IMR-90 (cell line): ENCODE data around the gene FMN1. TPM values are rescaled to one million over a fixed set of nuclear protein-coding genes. Genes with fewer than 3 reads are reported as not detected.

Source experiments
- ATAC-seq: fragments of 200-7000 bp; cut with Tn5 transposase; 2 replicates; pipeline ENCODE4 v1.9.1; 2020; ENCODE audit warnings: low read depth, mild to moderate bottlenecking, moderate library complexity
- BruUV-seq: library from RNA; stranded (reverse); fragments of 400-500 nt; replicated peaks from 2 replicates; lab custom pipeline; 2021; lab: Mats Ljungman, UMichigan
- CTCF ChIA-PET: fragments of 300-600 bp; formaldehyde crosslinking; extraction: SDS; loops from one replicate; lab custom pipeline; 2021; ENCODE audit warnings: antibody characterized with exemption; lab: Yijun Ruan, JAX
- POLR2A ChIA-PET: fragments of 300-600 bp; sonication (Branson Sonifier 250); formaldehyde crosslinking; loops from one replicate; lab custom pipeline; 2022; ENCODE audit warnings: antibody characterized with exemption; ENCODE audit not compliant: unreplicated experiment; lab: Charles Lee
- DNase-seq: peaks from one replicate; pipeline ENCODE4 v3.0.0; 2013
- H2AFZ ChIP-seq: replicated peaks from 2 replicates; pipeline ENCODE3; 2013; ENCODE audit warnings: low read length, mild to moderate bottlenecking; ENCODE audit not compliant: poor library complexity
- H2AK5ac ChIP-seq: 2 replicates; pipeline ENCODE4 v1.6.1; 2013; ENCODE audit warnings: low read depth, low read length, inconsistent platforms
- H2AK9ac ChIP-seq: replicated peaks from 2 replicates; pipeline ENCODE3; 2013; ENCODE audit warnings: mild to moderate bottlenecking, low read depth, low read length, moderate library complexity; ENCODE audit not compliant: poor library complexity
- H2BK120ac ChIP-seq: 2 replicates; pipeline ENCODE4 v1.6.1; 2013; ENCODE audit warnings: low read depth, low read length, inconsistent platforms
- H2BK15ac ChIP-seq: 3 replicates; pipeline ENCODE4 v1.6.1; 2013; ENCODE audit warnings: low read depth, low read length, inconsistent platforms
- H2BK20ac ChIP-seq: 2 replicates; pipeline ENCODE4 v1.6.1; 2013; ENCODE audit warnings: low read depth, mild to moderate bottlenecking, inconsistent platforms, low read length, moderate library complexity
- H2BK5ac ChIP-seq: 2 replicates; pipeline ENCODE4 v1.6.1; 2013; ENCODE audit warnings: mild to moderate bottlenecking, low read depth, low read length, inconsistent platforms; ENCODE audit not compliant: poor library complexity, severe bottlenecking
- H3K14ac ChIP-seq: replicated peaks from 2 replicates; pipeline ENCODE4 v1.6.1; 2013; ENCODE audit warnings: low read depth, low read length, inconsistent platforms
- H3K18ac ChIP-seq: 2 replicates; pipeline ENCODE4 v1.6.1; 2013; ENCODE audit warnings: low read depth, low read length, control low read depth
- H3K23ac ChIP-seq: 2 replicates; pipeline ENCODE4 v1.6.1; 2013; ENCODE audit warnings: low read depth, low read length, inconsistent platforms
- H3K27ac ChIP-seq: 2 replicates; pipeline ENCODE4 v1.5.1; 2013; ENCODE audit warnings: mild to moderate bottlenecking, control low read depth, low read length; ENCODE audit not compliant: insufficient read depth
- H3K27me3 ChIP-seq: 2 replicates; pipeline ENCODE4 v1.6.1; 2013; ENCODE audit warnings: low read length; ENCODE audit not compliant: control insufficient read depth, insufficient read depth
- H3K36me3 ChIP-seq: 2 replicates; pipeline ENCODE4 v1.6.1; 2013; ENCODE audit warnings: low read length, mixed read lengths; ENCODE audit not compliant: control insufficient read depth, insufficient read depth
- H3K4ac ChIP-seq: 2 replicates; pipeline ENCODE4 v1.6.1; 2013; ENCODE audit warnings: low read depth, low read length, inconsistent platforms
- H3K4me1 ChIP-seq: 2 replicates; pipeline ENCODE4 v1.6.1; 2013; ENCODE audit warnings: low read length, mixed read lengths; ENCODE audit not compliant: control insufficient read depth, insufficient read depth
- H3K4me2 ChIP-seq: 2 replicates; pipeline ENCODE4 v1.6.1; 2013; ENCODE audit warnings: low read depth, mild to moderate bottlenecking, control low read depth, low read length, moderate library complexity
- H3K4me3 ChIP-seq: 2 replicates; pipeline ENCODE4 v1.5.1; 2013; ENCODE audit warnings: low read depth, mild to moderate bottlenecking, control low read depth, low read length, moderate library complexity; ENCODE audit not compliant: insufficient read depth
- H3K56ac ChIP-seq: 2 replicates; pipeline ENCODE4 v1.6.1; 2013; ENCODE audit warnings: low read length, inconsistent platforms; ENCODE audit not compliant: insufficient read depth; ENCODE audit errors: extremely low read depth
- H3K79me1 ChIP-seq, 2 experiments: 2 replicates each; pipeline ENCODE4 v1.6.1; 2013; ENCODE audit warnings: low read length in 2 of 2, inconsistent platforms in 1 of 2, low read depth in 1 of 2
- H3K9ac ChIP-seq: 2 replicates; pipeline ENCODE4 v1.6.1; 2013; ENCODE audit warnings: low read depth, low read length, control low read depth
- H3K9me1 ChIP-seq: 2 replicates; pipeline ENCODE4 v1.6.1; 2013; ENCODE audit warnings: low read length, inconsistent platforms; ENCODE audit not compliant: insufficient read depth
- H3K9me3 ChIP-seq: 2 replicates; pipeline ENCODE4 v1.6.1; 2013; ENCODE audit warnings: low read length; ENCODE audit not compliant: control insufficient read depth, insufficient read depth
- H4K20me1 ChIP-seq: 2 replicates; pipeline ENCODE4 v1.6.1; 2013; ENCODE audit warnings: low read length, inconsistent platforms; ENCODE audit not compliant: insufficient read depth
- H4K5ac ChIP-seq: 2 replicates; pipeline ENCODE4 v1.6.1; 2013; ENCODE audit warnings: mild to moderate bottlenecking, low read depth, low read length, control low read depth
- H4K8ac ChIP-seq, 2 experiments: 2 replicates each; pipeline ENCODE4 v1.6.1; 2013; ENCODE audit warnings: low read depth in 2 of 2, low read length in 2 of 2, control low read depth in 1 of 2, inconsistent platforms in 1 of 2
- H4K91ac ChIP-seq: 2 replicates; pipeline ENCODE4 v1.6.1; 2013; ENCODE audit warnings: low read depth, low read length, inconsistent platforms; ENCODE audit not compliant: insufficient read depth
- FOS ChIP-seq: fragments of 150-350 bp; IDR thresholded peaks from 2 replicates; pipeline ENCODE4 v1.6.1; 2016; ENCODE audit warnings: low read depth, low read length
- MAFK ChIP-seq: IDR thresholded peaks from 2 replicates; pipeline ENCODE4 v1.6.1; 2012; ENCODE audit warnings: low read depth, low read length, improper control_type of control experiment
- RAD21 ChIP-seq: IDR thresholded peaks from 2 replicates; pipeline ENCODE4 v1.6.1; 2012; ENCODE audit warnings: low read length, improper control_type of control experiment
- SMC3 ChIP-seq: fragments of 150-350 bp; IDR thresholded peaks from 2 replicates; pipeline ENCODE4 v1.6.1; 2016; ENCODE audit warnings: low read depth, mild to moderate bottlenecking, antibody characterized with exemption, low read length, moderate library complexity
- WGBS, 2 experiments: methylation state at CpG; one replicate each; pipeline versions ENCODE4 v1.1.5 to v1.1.7; 2013; ENCODE audit warnings: missing lambda C conversion rate in 2 of 2; ENCODE audit not compliant: insufficient read length in 1 of 2; ENCODE audit errors: extremely low coverage in 2 of 2; 5-methylcytosine and 5-hydroxymethylcytosine counted together
- dilution Hi-C: fragments of 300-500 bp; cut with HindIII; formaldehyde crosslinking; loops from one replicate; pipeline ENCODE4 v1.14.3; 2018; ENCODE audit warnings: low sequenced_read_pairs; ENCODE audit not compliant: unreplicated experiment
- in situ Hi-C: fragments of 300-500 bp; cut with MboI; formaldehyde crosslinking; loops from 3 replicates; pipeline ENCODE4 v1.14.3; 2019; ENCODE audit warnings: low sequenced_read_pairs, inconsistent platforms, mixed read lengths
- intact Hi-C: fragments of 100-400 bp; cut with micrococcal nuclease; formaldehyde crosslinking; loops from 2 replicates; pipeline ENCODE4 v1.10.0; 2022
- polyA plus RNA-seq, 3 experiments: library from polyadenylated mRNA; depleted of rRNA; stranded (reverse); fragments of >200 nt; gene quantifications; 2 replicates each; pipeline ENCODE4 v1.2.3, GENCODE V29; 2012; ENCODE audit warnings: low replicate concordance in 1 of 3
- total RNA-seq: library from RNA; depleted of rRNA; stranded (reverse); fragments of >200 nt; gene quantifications from 2 replicates; pipeline ENCODE4 v1.2.3, GENCODE V29; 2012
- TF ChIP-seq, protein P1 (sequence below): conservative IDR thresholded peaks from 2 replicates; pipeline ENCODE4 v1.5.1; 2012; ENCODE audit warnings: mild to moderate bottlenecking, low read depth, low read length, improper control_type of control experiment
- TF ChIP-seq, protein P2 (sequence below): fragments of 150-350 bp; IDR thresholded peaks from 2 replicates; pipeline ENCODE4 v1.6.1; 2017; ENCODE audit warnings: mild to moderate bottlenecking, antibody characterized with exemption, low read length, low read depth

The FMN1 gene
- total and polyA plus RNA-seq, 2 of the 4 experiments (the other 2 are of a cell fraction) = 7.3 to 17.6 TPM

DNA sequence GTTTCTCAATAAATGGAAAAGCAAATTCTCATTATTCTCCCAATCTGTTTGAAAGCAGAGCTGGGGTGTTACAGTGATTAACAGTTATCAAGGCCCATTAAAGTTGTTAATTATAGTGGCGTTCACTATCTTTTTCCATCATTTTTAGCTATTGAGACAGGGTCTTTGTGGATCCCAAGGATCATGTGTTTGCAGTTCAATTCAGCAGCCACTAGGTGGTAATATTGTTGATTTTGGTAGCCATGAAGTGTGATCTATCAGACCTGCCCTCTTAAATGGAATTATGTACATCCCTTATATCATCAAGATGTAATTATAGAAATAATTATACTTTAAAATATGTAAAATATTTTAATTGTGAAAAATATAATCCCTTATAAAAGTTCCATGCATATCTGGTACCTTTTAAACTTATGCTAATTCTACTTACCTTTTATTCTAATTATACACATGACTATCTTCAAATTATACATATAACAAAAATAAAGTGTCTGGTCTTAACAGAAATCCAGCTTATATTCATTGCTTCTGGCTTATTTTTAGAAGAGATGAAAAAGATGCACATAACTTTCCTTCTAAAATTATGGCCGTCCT lies 350.3 kb downstream of the FMN1 start:
- WGBS, 2 experiments = no CpG with 5 or more reads among the region's 2 CpGs
- dilution Hi-C loops = no loop called here
- CTCF ChIA-PET = interaction anchor here (0.9 to 2.7 kb wide), 14 partner anchors 8 to 185 kb away, joined by 3 to 14 read pairs (median 4); no protein-coding TSS in a partner anchor

More for the DNA sequence above, 350.3 kb downstream of the FMN1 start:
- H3K27ac ChIP-seq = 0 out of 2 replicates have a peak overlapping the region, but pooled peaks have one; percentile 23
- H3K9ac ChIP-seq = no peak overlapping the region
- peak overlapping the region; percentile 63; the same call in 1 of the 2 replicates for H3K14ac ChIP-seq
- H4K91ac ChIP-seq = peak overlapping the region; percentile 49
- peak overlapping the region; percentile 78; the same call in 1 of the 2 replicates for H3K4ac ChIP-seq
- peak overlapping the region; percentile 47; the same call in 1 of the 2 replicates for H3K23ac ChIP-seq
- H2AK5ac ChIP-seq = no peak overlapping the region
- in situ Hi-C loops (loop anchor here (10.0 kb wide), 1 partner anchor 271 kb away; no protein-coding TSS in a partner anchor), intact Hi-C loops (loop anchor here (2.0 to 5.0 kb wide), 3 partner anchors 113 to 182 kb away; no protein-coding TSS in a partner anchor)
- H2AK9ac ChIP-seq = no peak overlapping the region
- H3K9me1 ChIP-seq = peaks cover 10% of the 10 kb centered on the region
- no peaks in the 10 kb centered on the region; the same call in 1 of the 2 replicates for H3K36me3 ChIP-seq
- peak overlapping the region; percentile 67; the same call in 1 of the 2 replicates for H4K5ac ChIP-seq
- TF ChIP-seq, protein P1, sequence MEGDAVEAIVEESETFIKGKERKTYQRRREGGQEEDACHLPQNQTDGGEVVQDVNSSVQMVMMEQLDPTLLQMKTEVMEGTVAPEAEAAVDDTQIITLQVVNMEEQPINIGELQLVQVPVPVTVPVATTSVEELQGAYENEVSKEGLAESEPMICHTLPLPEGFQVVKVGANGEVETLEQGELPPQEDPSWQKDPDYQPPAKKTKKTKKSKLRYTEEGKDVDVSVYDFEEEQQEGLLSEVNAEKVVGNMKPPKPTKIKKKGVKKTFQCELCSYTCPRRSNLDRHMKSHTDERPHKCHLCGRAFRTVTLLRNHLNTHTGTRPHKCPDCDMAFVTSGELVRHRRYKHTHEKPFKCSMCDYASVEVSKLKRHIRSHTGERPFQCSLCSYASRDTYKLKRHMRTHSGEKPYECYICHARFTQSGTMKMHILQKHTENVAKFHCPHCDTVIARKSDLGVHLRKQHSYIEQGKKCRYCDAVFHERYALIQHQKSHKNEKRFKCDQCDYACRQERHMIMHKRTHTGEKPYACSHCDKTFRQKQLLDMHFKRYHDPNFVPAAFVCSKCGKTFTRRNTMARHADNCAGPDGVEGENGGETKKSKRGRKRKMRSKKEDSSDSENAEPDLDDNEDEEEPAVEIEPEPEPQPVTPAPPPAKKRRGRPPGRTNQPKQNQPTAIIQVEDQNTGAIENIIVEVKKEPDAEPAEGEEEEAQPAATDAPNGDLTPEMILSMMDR = peak; percentile 63
- TF ChIP-seq MAFK = no peak
- peak; percentile 55 for TF ChIP-seq SMC3
- TF ChIP-seq FOS = no peak
- TF ChIP-seq, protein P2, sequence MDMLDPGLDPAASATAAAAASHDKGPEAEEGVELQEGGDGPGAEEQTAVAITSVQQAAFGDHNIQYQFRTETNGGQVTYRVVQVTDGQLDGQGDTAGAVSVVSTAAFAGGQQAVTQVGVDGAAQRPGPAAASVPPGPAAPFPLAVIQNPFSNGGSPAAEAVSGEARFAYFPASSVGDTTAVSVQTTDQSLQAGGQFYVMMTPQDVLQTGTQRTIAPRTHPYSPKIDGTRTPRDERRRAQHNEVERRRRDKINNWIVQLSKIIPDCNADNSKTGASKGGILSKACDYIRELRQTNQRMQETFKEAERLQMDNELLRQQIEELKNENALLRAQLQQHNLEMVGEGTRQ = no peak
- peak; percentile 64 for TF ChIP-seq RAD21
- no peak overlapping the region for H3K4me2 ChIP-seq
- H2BK20ac ChIP-seq = peak overlapping the region; percentile 90
- POLR2A ChIA-PET = no interaction called here
- H3K56ac ChIP-seq = 0 out of 2 replicates have a peak overlapping the region, but pooled peaks have one; percentile 44
- H2BK15ac ChIP-seq = peak overlapping the region; percentile 47; the same call in 2 of the 3 replicates
- peak overlapping the region; percentile 98; the same call in 1 of the 2 replicates for H3K18ac ChIP-seq
- H2AFZ ChIP-seq = no peak overlapping the region
- H3K9me3 ChIP-seq = peaks cover 2% of the 10 kb centered on the region; the same call in 1 of the 2 replicates
- no peak overlapping the region for H3K4me3 ChIP-seq
- H3K79me1 ChIP-seq = peaks cover 40 to 57% of the 10 kb centered on the region in 2 experiments
- peak overlapping the region; percentile 96 for H2BK5ac ChIP-seq
- DNase-seq (peak; percentile 70), ATAC-seq (0 out of 2 replicates have a peak, but pooled peaks have one; percentile 27)
- BruUV-seq = no TSS peak
- peak overlapping the region; percentile 47 to 83 for H4K8ac ChIP-seq
- no peaks in the 10 kb centered on the region for H4K20me1 ChIP-seq
- peaks cover 9% of the 10 kb centered on the region for H3K4me1 ChIP-seq
- peak overlapping the region; percentile 93 for H2BK120ac ChIP-seq
- no peaks in the 10 kb centered on the region for H3K27me3 ChIP-seq
